HUES6 (cell line): ENCODE data around the gene CNOT3.
A peak's percentile ranks its signal among the peaks of the same experiment; 100 is the strongest.
"Not testable (repeated sequence)": the region's sequence is repeated elsewhere in the genome, so short reads cannot be mapped to it uniquely, and the experiment has no call there.

Experiments used
- H3K27ac ChIP-seq: 2 replicates; pipeline ENCODE4 v1.7.0; 2013; ENCODE audit warnings: low read depth, mild to moderate bottlenecking, low read length, inconsistent platforms
- H3K27me3 ChIP-seq: 2 replicates; pipeline ENCODE4 v1.6.1; 2013; ENCODE audit warnings: low read length; ENCODE audit not compliant: control insufficient read depth, insufficient read depth
- H3K36me3 ChIP-seq: 2 replicates; pipeline ENCODE4 v1.6.1; 2013; ENCODE audit warnings: low read length; ENCODE audit not compliant: control insufficient read depth, insufficient read depth
- H3K4me1 ChIP-seq: 2 replicates; pipeline ENCODE4 v1.6.1; 2013; ENCODE audit warnings: low read length; ENCODE audit not compliant: control insufficient read depth, insufficient read depth
- H3K4me3 ChIP-seq: 2 replicates; pipeline ENCODE4 v1.5.1; 2013; ENCODE audit warnings: low read depth, low read length
- H3K9ac ChIP-seq: one replicate; pipeline ENCODE4 v1.6.1; 2013; ENCODE audit warnings: mild to moderate bottlenecking, low read length
- H3K9me3 ChIP-seq: 2 replicates; pipeline ENCODE4 v1.6.1; 2013; ENCODE audit warnings: low read depth, low read length; ENCODE audit not compliant: control insufficient read depth, insufficient read depth

Gene CNOT3

DNA sequence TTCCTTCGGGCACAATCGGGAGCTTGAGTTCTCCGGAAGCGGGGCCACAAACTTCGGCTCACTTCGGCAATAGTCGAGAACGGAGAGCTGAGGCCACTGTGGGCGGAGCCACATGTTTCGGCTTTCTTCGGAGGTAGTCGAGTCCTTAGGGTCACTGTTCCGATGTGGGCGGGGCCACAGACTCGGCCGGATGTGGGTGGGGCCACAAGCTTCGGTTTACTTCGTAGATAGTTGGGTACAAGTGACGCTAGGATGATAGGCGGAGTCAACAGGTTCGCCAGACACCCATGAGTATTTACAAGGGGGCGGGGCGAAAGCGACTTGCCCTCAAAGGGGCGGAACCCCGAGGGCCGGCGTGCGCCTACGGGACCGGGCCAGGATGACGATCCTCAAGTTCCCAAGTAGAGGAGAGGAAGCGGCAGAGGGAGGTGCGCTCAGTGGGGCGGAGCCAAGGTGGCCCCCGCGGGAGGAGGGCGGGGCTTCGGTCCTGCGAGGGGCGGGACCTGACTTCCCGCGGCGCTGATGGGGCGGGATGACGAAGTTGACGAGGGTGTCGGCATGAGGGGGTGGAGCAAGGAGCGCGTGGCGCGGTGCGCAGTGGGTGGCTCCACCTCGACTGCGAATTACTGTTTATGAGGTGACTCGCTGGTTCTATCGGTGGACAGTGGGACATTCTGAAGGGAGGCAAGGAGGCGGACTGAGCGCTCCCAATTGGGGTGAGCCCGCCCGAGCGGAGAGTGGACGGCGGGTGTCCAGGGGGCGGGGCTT, 52.4 kb downstream of the CNOT3 start:
- no peaks in the 10 kb centered on the region for H3K27me3 ChIP-seq
- H3K27ac ChIP-seq: peak overlapping the region; percentile 97
- no peaks in the 10 kb centered on the region for H3K9me3 ChIP-seq
- peak overlapping the region; percentile 99 for H3K9ac ChIP-seq
- H3K4me1 ChIP-seq: peaks cover 5% of the 10 kb centered on the region
- peak overlapping the region; percentile 90 for H3K4me3 ChIP-seq
- peaks cover 32% of the 10 kb centered on the region for H3K36me3 ChIP-seq

DNA sequence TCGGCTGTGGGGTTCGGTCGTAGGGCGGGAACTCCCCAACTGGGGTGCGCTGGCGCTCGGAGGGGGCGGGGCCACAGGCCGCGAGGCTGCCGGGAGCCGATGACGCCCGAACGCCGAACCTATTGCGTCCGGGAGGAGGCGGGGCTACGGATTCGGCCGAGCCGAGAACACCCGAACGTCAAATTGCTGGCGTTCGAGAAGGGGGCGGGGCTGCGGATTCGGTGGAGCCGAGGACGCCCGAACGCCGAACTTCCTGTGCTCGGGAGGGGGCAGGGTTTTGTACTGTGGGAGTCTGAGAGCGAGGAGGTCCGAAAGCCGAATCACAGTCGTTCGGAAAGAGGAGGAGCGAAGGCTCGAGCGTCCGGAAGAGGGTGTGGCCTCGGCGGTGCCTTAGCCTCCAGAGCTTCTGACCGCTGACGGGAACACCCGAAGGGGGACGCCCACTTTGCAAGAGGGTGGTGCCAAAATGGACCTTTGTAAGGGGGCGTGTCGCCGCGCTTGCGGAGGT, 53.0 kb downstream of the CNOT3 start:
- Histone ChIP-seq H3K27ac (peak overlapping the region; percentile 97), H3K4me1 (peaks cover 5% of the 10 kb centered on the region), H3K9ac (peak overlapping the region; percentile 99), H3K36me3 (peaks cover 33% of the 10 kb centered on the region), H3K4me3 (peak overlapping the region; percentile 90), H3K9me3 (no peaks in the 10 kb centered on the region), H3K27me3 (no peaks in the 10 kb centered on the region)

DNA sequence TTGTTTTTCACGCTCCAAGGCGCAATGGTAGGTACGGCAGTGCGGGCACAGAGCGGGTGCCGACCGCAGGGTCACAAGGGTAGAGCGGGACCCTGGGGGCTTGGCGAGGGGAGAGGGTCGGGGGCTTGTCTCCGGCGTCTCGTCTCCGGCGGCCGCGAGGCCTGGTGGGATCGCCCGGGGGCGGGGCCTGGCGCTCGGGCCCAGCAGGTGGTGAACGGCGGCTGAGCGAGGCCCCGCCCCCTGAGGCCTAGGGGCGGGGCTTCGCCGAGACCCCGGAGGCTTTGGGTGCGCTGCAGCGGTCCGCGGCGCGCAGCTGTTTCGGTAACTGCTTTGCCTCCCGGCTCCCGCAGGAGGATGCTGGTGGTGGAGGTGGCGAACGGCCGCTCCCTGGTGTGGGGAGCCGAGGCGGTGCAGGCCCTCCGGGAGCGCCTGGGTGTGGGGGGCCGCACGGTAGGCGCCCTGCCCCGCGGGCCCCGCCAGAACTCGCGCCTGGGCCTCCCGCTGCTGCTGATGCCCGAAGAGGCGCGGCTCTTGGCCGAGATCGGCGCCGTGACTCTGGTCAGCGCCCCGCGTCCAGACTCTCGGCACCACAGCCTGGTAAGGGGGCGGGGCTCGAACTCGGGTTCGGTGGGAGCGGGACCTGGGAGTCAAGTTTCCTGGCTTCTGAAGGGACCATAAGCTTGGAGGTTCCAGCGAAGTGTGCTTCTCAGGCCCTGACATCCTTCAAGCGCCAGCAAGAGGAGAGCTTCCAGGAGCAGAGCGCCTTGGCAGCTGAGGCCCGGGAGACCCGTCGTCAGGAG, 53.6 kb downstream of the CNOT3 start, which contains the start of gene TSEN34:
Gene TSEN34, plus strand, starts transcription at position 298 of the 800 bp plus-strand sequence. Its CDS starts 57 bp downstream, at position 355.
- Histone ChIP-seq H3K4me3 (peak within 1 kb of the TSS; percentile 90), H3K9ac (peak within 1 kb of the TSS; percentile 99), H3K4me1 (peaks cover 5% of the 10 kb centered on the region), H3K27me3 (no peaks in the 10 kb centered on the region), H3K36me3 (peaks cover 33% of the 10 kb centered on the region), H3K9me3 (no peaks in the 10 kb centered on the region), H3K27ac (peak within 1 kb of the TSS; percentile 97)

DNA sequence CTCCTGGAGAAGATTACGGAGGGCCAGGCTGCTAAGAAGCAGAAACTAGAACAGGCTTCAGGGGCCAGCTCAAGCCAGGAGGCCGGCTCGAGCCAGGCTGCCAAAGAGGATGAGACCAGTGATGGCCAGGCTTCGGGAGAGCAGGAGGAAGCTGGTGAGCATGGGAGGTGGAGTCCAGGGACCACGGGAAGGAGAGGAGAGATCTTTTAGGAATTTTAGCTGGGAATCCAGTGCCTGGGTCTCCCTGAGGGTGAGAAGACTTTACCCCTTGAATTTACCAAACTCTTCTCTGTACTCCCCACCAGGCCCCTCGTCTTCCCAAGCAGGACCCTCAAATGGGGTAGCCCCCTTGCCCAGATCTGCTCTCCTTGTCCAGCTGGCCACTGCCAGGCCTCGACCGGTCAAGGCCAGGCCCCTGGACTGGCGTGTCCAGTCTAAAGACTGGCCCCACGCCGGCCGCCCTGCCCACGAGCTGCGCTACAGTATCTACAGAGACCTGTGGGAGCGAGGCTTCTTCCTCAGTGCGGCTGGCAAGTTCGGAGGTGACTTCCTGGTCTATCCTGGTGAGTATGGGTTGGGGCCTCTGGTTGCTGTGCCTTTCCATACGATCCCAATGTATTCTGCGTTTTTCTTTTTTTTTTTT, 54.4 kb downstream of the CNOT3 start:
- H3K4me1 ChIP-seq: peaks cover 5% of the 10 kb centered on the region
- peak overlapping the region; percentile 97; the same call in 1 of the 2 replicates for H3K27ac ChIP-seq
- peak overlapping the region; percentile 72 for H3K9ac ChIP-seq
- peaks cover 26% of the 10 kb centered on the region for H3K36me3 ChIP-seq
- peak overlapping the region; percentile 90 for H3K4me3 ChIP-seq
- H3K27me3 ChIP-seq: no peaks in the 10 kb centered on the region
- no peaks in the 10 kb centered on the region for H3K9me3 ChIP-seq

DNA sequence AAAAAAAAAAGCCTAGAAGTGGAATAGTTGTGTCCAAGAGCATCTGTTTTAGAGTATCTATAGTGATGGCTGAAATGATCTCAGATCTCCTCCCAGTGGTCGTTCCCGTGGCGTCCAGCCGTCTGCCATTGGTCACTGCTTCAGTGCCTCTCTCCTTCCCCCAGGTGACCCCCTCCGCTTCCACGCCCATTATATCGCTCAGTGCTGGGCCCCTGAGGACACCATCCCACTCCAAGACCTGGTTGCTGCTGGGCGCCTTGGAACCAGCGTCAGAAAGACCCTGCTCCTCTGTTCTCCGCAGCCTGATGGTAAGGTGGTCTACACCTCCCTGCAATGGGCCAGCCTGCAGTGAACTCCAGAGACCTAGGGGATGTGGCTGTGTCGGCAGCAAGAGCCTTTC, 55.4 kb downstream of the CNOT3 start:
- Histone ChIP-seq H3K9ac (no peak overlapping the region), H3K27ac (no peak overlapping the region), H3K4me1 (peaks cover 3% of the 10 kb centered on the region), H3K36me3 (peaks cover 20% of the 10 kb centered on the region), H3K4me3 (no peak overlapping the region), H3K9me3 (no peaks in the 10 kb centered on the region), H3K27me3 (no peaks in the 10 kb centered on the region)

DNA sequence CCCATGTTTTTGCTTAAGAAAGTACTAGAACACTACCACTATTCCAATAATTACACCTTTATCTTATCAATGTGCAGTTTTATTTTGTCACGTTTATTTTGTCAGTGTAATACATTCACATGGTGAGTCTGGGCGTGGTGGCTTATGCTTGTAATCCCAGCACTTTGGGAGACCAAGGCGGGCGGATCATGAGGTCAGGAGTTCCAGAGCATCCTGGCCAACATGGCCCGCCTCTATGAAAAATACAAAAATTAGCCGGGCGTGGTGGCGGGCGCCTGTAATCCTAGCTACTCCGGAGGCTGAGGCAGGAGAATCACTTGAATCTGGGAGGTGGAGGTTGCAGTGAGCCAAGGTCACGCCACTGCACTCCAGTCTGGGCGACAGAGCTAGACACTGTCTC, 56.9 kb downstream of the CNOT3 start:
- not testable (repeated sequence) for H3K9ac ChIP-seq, H3K27me3 ChIP-seq, H3K9me3 ChIP-seq, H3K27ac ChIP-seq, H3K4me3 ChIP-seq, H3K4me1 ChIP-seq
- peaks cover 20% of the 10 kb centered on the region for H3K36me3 ChIP-seq

DNA sequence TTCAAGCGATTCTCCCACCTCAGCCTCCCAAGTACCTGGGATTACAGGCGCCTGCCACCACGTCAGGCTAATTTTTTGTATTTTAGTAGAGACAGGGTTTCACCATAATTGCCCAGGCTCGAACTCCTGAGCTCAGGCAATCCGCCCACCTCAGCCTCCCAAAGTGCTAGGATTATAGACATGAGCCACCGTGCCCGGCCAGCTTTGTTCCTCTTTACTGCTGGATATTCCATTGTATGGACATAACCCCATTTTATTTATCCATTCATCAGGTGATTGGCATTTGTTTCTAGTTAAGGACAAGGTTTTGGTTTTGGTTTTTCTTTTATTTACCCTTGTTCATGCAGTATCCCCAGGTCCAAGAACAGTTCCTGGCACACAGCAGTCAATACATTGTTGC, 59.0 kb downstream of the CNOT3 start:
- H3K9ac ChIP-seq: no peak overlapping the region
- H3K27ac ChIP-seq: no peak overlapping the region
- no peaks in the 10 kb centered on the region for H3K27me3 ChIP-seq
- no peak overlapping the region for H3K4me3 ChIP-seq
- H3K36me3 ChIP-seq: peaks cover 27% of the 10 kb centered on the region
- peaks cover 1% of the 10 kb centered on the region for H3K4me1 ChIP-seq
- H3K9me3 ChIP-seq: no peaks in the 10 kb centered on the region

DNA sequence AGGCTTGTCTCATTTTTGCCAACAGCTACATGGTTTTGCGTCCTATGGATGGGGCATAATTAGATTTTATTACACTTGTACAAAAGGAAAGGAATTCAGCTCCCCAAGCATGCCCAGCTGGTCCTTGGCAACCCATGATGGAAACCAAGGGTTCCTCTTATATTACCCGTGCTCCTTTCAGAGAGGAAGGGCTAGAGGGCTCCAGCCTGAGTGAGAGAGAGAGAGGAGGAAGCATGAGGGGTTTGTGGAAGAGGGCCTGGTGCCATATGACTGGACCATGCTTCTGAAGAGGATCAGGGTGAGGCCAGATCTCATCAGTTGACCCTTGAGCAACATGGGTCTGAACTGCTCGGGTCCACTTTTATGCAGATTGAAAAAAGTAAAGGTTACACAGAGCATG, 59.6 kb downstream of the CNOT3 start:
- H3K4me3 ChIP-seq: no peak overlapping the region
- no peaks in the 10 kb centered on the region for H3K27me3 ChIP-seq
- peaks cover 33% of the 10 kb centered on the region for H3K36me3 ChIP-seq
- peaks cover 5% of the 10 kb centered on the region for H3K4me1 ChIP-seq
- H3K9me3 ChIP-seq: no peaks in the 10 kb centered on the region
- H3K27ac ChIP-seq: no peak overlapping the region
- H3K9ac ChIP-seq: no peak overlapping the region

DNA sequence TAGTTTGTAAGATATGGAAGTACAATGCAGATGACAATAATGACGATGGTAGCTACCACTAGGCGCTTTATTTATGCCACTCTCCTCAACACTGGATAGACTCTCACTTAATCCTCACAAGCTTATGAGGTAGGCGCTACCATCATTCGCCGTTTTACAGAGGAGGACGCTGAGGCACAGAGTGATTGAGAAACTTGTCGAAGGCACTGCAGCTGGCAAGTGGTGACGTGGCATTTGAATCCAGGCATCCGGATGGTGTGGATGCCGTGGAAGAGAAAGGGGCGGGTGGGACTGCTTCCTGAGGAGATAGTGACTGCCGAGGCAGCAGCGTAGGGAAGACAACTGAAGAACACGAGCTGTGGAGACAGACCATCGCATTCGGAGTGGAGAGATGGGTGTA, 61.8 kb downstream of the CNOT3 start:
- no peak overlapping the region for H3K9ac ChIP-seq
- peaks cover 22% of the 10 kb centered on the region for H3K4me1 ChIP-seq
- no peaks in the 10 kb centered on the region for H3K27me3 ChIP-seq
- no peak overlapping the region for H3K4me3 ChIP-seq
- H3K9me3 ChIP-seq: no peaks in the 10 kb centered on the region
- H3K27ac ChIP-seq: no peak overlapping the region
- peaks cover 43% of the 10 kb centered on the region for H3K36me3 ChIP-seq

DNA sequence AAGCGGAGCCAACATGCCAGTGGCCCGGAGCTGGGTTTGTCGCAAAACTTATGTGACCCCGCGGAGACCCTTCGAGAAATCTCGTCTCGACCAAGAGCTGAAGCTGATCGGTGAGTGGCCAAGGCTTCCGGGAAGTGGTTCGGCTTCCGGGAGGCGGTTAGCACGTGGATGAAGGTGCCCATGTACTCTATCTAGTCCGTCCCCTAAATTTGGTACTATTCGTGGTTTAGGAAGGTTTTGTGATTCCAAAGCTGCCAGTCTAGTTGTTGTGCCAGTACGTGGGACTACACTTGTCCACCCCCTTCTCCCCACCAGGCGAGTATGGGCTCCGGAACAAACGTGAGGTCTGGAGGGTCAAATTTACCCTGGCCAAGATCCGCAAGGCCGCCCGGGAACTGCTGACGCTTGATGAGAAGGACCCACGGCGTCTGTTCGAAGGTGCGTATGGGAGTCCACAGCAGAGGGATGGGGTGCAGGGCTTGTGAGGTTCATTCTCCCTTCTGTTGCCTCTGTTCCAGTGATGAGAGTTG, 63.7 kb downstream of the CNOT3 start:
- H3K4me3 ChIP-seq: peak overlapping the region; percentile 76
- peak overlapping the region; percentile 82 for H3K27ac ChIP-seq
- H3K4me1 ChIP-seq: peaks cover 24% of the 10 kb centered on the region
- no peaks in the 10 kb centered on the region for H3K9me3 ChIP-seq
- H3K36me3 ChIP-seq: peaks cover 53% of the 10 kb centered on the region
- H3K9ac ChIP-seq: peak overlapping the region; percentile 93
- H3K27me3 ChIP-seq: no peaks in the 10 kb centered on the region
